CD14-positive monocyte (primary cell): ENCODE data around the gene CCL16. TPM values are rescaled to one million over a fixed set of nuclear protein-coding genes. Genes with fewer than 3 reads are reported as not detected.

Experiments
- DNase-seq, 3 donors: peaks; one replicate each; pipeline ENCODE4 v3.0.0-alpha.2; 2011 to 2022
- H2AFZ ChIP-seq: 2 replicates; pipeline ENCODE4 v1.6.0; 2012; ENCODE audit warnings: mild to moderate bottlenecking, low read depth, low read length, inconsistent platforms; ENCODE audit not compliant: insufficient read depth, poor library complexity, severe bottlenecking
- H3K27ac ChIP-seq, 2 donors: 1 replicate in 1 of 2; 2 replicates in 1 of 2; pipeline ENCODE4 v1.5.1; 2012 to 2013; ENCODE audit warnings: low read length in 2 of 2, control low read depth in 1 of 2, inconsistent platforms in 1 of 2, low read depth in 1 of 2, mild to moderate bottlenecking in 1 of 2
- H3K27me3 ChIP-seq, 2 donors: one replicate each; pipeline versions ENCODE4 v1.6.0 to v1.6.1; 2011 to 2013; ENCODE audit warnings: low read length in 2 of 2; ENCODE audit not compliant: control insufficient read depth in 2 of 2, insufficient read depth in 2 of 2
- H3K36me3 ChIP-seq, 2 donors: replicated peaks in 1 of 2; 1 replicate in 1 of 2; 2 replicates in 1 of 2; pipeline versions ENCODE4 v1.5.1 to v1.6.1; 2012 to 2013; ENCODE audit warnings: low read length in 2 of 2, control low read depth in 1 of 2, inconsistent platforms in 1 of 2, mild to moderate bottlenecking in 1 of 2; ENCODE audit not compliant: insufficient read depth in 2 of 2, control insufficient read depth in 1 of 2
- H3K4me1 ChIP-seq, 2 donors: 1 replicate in 1 of 2; 2 replicates in 1 of 2; pipeline versions ENCODE4 v1.5.1 to v1.6.1; 2012 to 2013; ENCODE audit warnings: low read length in 2 of 2, control low read depth in 1 of 2, inconsistent platforms in 1 of 2, mild to moderate bottlenecking in 1 of 2, moderate library complexity in 1 of 2; ENCODE audit not compliant: insufficient read depth in 2 of 2, control insufficient read depth in 1 of 2
- H3K4me2 ChIP-seq: replicated peaks from 2 replicates; pipeline ENCODE3; 2012; ENCODE audit warnings: low read length, moderate library complexity, mild to moderate bottlenecking; ENCODE audit not compliant: poor library complexity, severe bottlenecking; ENCODE audit errors: extremely low read depth
- H3K4me3 ChIP-seq, 3 experiments: fragments of 200-600 bp in 1 of 3; sonication (generic) in 1 of 3; replicated peaks in 1 of 3; 1 replicate in 2 of 3; 2 replicates in 1 of 3; pipeline ENCODE4 v1.5.1; 2011 to 2013; ENCODE audit warnings: low read length in 3 of 3, mild to moderate bottlenecking in 3 of 3, control low read depth in 2 of 3, low read depth in 2 of 3, inconsistent platforms in 1 of 3, moderate library complexity in 1 of 3
- H3K79me2 ChIP-seq: 2 replicates; pipeline ENCODE4 v1.6.0; 2012; ENCODE audit warnings: mild to moderate bottlenecking, control low read depth, inconsistent platforms, low read length, moderate library complexity; ENCODE audit not compliant: insufficient read depth
- H3K9ac ChIP-seq: 2 replicates; pipeline ENCODE4 v1.6.0; 2017; ENCODE audit warnings: low read length, mild to moderate bottlenecking; ENCODE audit not compliant: insufficient read depth, poor library complexity, severe bottlenecking
- H3K9me3 ChIP-seq, 2 donors: replicated peaks in 1 of 2; 1 replicate in 1 of 2; 2 replicates in 1 of 2; pipeline versions ENCODE4 v1.5.1 to v1.6.1; 2012 to 2013; ENCODE audit warnings: low read length in 2 of 2, control low read depth in 1 of 2; ENCODE audit not compliant: control insufficient read depth in 1 of 2, insufficient read depth in 1 of 2
- H4K20me1 ChIP-seq: 2 replicates; pipeline ENCODE4 v1.6.0; 2012; ENCODE audit warnings: mild to moderate bottlenecking, low read length, control low read depth, moderate library complexity; ENCODE audit not compliant: insufficient read depth
- H3K27ac Mint-ChIP-seq, 7 donors: one replicate each; pipeline ENCODE4 v1.8.0; 2020; ENCODE audit warnings: mild to moderate bottlenecking in 7 of 7, mixed read lengths in 7 of 7, moderate library complexity in 6 of 7, inconsistent platforms in 2 of 7
- H3K27me3 Mint-ChIP-seq, 3 donors: one replicate each; pipeline ENCODE4 v1.8.0; 2021 to 2022; ENCODE audit warnings: low read depth in 3 of 3, mild to moderate bottlenecking in 3 of 3, mixed read lengths in 3 of 3, moderate library complexity in 3 of 3, inconsistent platforms in 1 of 3
- H3K36me3 Mint-ChIP-seq, 2 donors: one replicate each; pipeline ENCODE4 v1.8.0; 2020; ENCODE audit warnings: mixed read lengths in 2 of 2, inconsistent platforms in 1 of 2, mild to moderate bottlenecking in 1 of 2
- H3K4me1 Mint-ChIP-seq: one replicate; pipeline ENCODE4 v1.8.0; 2020; ENCODE audit warnings: mild to moderate bottlenecking, mixed read lengths
- H3K4me3 Mint-ChIP-seq, 2 donors: one replicate each; pipeline ENCODE4 v1.8.0; 2020; ENCODE audit warnings: mild to moderate bottlenecking in 2 of 2, mixed read lengths in 2 of 2, moderate library complexity in 1 of 2
- H3K9me3 Mint-ChIP-seq, 7 donors: one replicate each; pipeline ENCODE4 v1.8.0; 2020 to 2022; ENCODE audit warnings: mixed read lengths in 7 of 7, mild to moderate bottlenecking in 6 of 7, moderate library complexity in 6 of 7, inconsistent platforms in 2 of 7
- WGBS: methylation state at CpG from one replicate; pipeline ENCODE4 v1.1.5; 2013; ENCODE audit warnings: missing lambda C conversion rate; ENCODE audit not compliant: insufficient coverage; 5-methylcytosine and 5-hydroxymethylcytosine counted together
- intact Hi-C, 2 donors: fragments of 100-400 bp; cut with micrococcal nuclease; formaldehyde crosslinking; loops; one replicate each; pipeline versions ENCODE4 v1.15.0 to v1.15.1; 2023
- polyA plus RNA-seq, 3 donors: library from polyadenylated mRNA; depleted of rRNA in 1 of 3; unstranded in 2 of 3; stranded (reverse) in 1 of 3; fragments of 300-500 nt in 2 of 3; fragments of >200 nt in 1 of 3; fragmentation: Illumina TruSeq in 2 of 3; gene quantifications; 1 replicate in 2 of 3; 2 replicates in 1 of 3; pipeline ENCODE4 v1.2.3, GENCODE V29; 2012 to 2021
- TF ChIP-seq, protein P1 (sequence below): fragments of 200-600 bp; IDR thresholded peaks from one replicate; pipeline ENCODE4 v1.8.0; 2022; ENCODE audit warnings: antibody characterized with exemption, mild to moderate bottlenecking

Gene CCL16
- polyA plus RNA-seq, 3 donors, result not detected

DNA sequence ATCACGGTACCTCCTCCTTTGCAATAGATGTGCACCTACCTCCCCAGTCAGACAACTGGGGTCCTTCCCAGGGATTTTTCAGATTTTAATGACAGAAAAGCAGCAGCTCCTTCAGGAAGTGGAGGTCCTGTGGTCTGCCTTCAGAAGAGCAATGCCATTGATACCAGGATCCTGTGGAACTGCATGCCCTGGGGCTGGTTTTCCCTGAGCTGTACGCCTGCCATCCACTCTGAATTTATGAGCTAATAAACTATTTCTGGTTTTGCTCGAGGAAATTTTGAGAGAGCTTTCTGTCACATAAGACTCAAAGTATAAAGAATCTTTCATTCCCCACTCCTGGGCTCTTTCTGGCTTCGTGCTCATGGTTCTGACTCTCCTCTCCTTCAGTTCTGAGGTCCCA is 46.5 kb upstream of the CCL16 start:
- TF ChIP-seq, protein P1, sequence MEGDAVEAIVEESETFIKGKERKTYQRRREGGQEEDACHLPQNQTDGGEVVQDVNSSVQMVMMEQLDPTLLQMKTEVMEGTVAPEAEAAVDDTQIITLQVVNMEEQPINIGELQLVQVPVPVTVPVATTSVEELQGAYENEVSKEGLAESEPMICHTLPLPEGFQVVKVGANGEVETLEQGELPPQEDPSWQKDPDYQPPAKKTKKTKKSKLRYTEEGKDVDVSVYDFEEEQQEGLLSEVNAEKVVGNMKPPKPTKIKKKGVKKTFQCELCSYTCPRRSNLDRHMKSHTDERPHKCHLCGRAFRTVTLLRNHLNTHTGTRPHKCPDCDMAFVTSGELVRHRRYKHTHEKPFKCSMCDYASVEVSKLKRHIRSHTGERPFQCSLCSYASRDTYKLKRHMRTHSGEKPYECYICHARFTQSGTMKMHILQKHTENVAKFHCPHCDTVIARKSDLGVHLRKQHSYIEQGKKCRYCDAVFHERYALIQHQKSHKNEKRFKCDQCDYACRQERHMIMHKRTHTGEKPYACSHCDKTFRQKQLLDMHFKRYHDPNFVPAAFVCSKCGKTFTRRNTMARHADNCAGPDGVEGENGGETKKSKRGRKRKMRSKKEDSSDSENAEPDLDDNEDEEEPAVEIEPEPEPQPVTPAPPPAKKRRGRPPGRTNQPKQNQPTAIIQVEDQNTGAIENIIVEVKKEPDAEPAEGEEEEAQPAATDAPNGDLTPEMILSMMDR, result no peak
- H3K27ac Mint-ChIP-seq, result no peak overlapping the region

DNA sequence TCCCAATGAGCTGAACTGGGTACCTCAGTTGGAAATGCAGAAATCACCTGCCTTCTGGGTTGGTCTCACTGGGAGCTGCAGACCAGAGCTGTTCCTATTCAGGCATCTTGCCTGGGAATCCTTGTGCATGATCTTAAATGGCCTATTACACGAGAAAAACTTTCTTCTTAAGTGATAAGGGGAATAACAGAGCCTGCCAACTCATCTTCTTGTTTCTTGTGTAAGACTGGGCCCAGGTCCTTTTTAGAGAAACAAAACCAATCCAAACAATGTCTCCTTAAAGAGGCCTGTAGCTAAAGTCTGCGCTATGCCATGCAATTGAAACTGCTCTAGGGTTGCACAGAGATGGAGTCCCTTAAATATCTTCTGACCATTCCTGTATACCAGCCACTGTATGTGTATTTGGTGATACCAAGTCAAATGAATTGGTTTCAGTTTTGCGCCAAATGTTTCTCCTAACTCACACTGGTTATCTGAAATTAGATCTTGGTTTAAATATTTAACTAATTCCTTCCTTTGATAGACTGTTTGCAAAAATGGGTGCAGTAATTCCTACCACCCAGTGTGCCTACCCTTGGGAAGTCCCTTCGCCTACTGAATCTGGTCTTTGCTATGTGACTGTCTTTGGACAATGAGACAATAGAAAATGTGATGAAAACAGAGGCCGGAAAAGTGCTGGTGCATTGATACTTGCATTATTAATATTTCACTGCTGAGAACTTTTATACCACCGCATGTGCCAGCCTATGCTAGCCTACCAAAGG is 43.0 kb upstream of the CCL16 start:
- H3K79me2 ChIP-seq, result no peaks in the 10 kb centered on the region
- WGBS, result 100% methylated on average over 1 of the region's 6 CpGs
- no peak overlapping the region for H3K4me3 ChIP-seq
- H3K4me2 ChIP-seq, result no peak overlapping the region
- peak in 1 of 3 donors; percentile 42 for DNase-seq
- peaks cover 20% of the 10 kb centered on the region for H3K4me1 Mint-ChIP-seq
- peaks cover 0 to 15% (median 9%) of the 10 kb centered on the region in 7 donors for H3K9me3 Mint-ChIP-seq
- H3K4me3 Mint-ChIP-seq, result no peak overlapping the region
- H3K4me1 ChIP-seq, result peaks cover 5 to 9% of the 10 kb centered on the region in 2 donors
- H3K36me3 ChIP-seq, result no peaks in the 10 kb centered on the region
- H3K27me3 Mint-ChIP-seq, result peaks cover 0 to 4% (median 3%) of the 10 kb centered on the region in 3 donors
- peaks cover 0 to 9% of the 10 kb centered on the region in 2 donors for H3K9me3 ChIP-seq
- no peaks in the 10 kb centered on the region for H3K36me3 Mint-ChIP-seq
- H3K27me3 ChIP-seq, result no peaks in the 10 kb centered on the region
- H3K27ac Mint-ChIP-seq, result peak overlapping the region in 1 of 7 donors; percentile 52
- no peak overlapping the region for H3K27ac ChIP-seq
- no peaks in the 10 kb centered on the region for H4K20me1 ChIP-seq
- no peak overlapping the region for H3K9ac ChIP-seq
- TF ChIP-seq, protein P1, result no peak
- intact Hi-C loops, result no loop called here
- no peak overlapping the region for H2AFZ ChIP-seq

More for the DNA sequence above, 46.5 kb upstream of the CCL16 start:
- no peaks in the 10 kb centered on the region for H3K79me2 ChIP-seq
- peaks cover 26% of the 10 kb centered on the region for H3K4me1 Mint-ChIP-seq
- no peak overlapping the region for H3K4me2 ChIP-seq
- H3K9me3 Mint-ChIP-seq, result peaks cover 3 to 10% (median 5%) of the 10 kb centered on the region in 7 donors
- no peaks in the 10 kb centered on the region for H3K36me3 ChIP-seq
- H3K4me1 ChIP-seq, result peaks cover 4 to 15% of the 10 kb centered on the region in 2 donors
- no peaks in the 10 kb centered on the region for H3K36me3 Mint-ChIP-seq
- H3K9me3 ChIP-seq, result peaks cover 0 to 6% of the 10 kb centered on the region in 2 donors
- intact Hi-C loops, result no loop called here
- H3K4me3 Mint-ChIP-seq, result no peak overlapping the region
- H4K20me1 ChIP-seq, result no peaks in the 10 kb centered on the region
- H3K27me3 ChIP-seq, result no peaks in the 10 kb centered on the region
- H3K9ac ChIP-seq, result no peak overlapping the region
- H2AFZ ChIP-seq, result no peak overlapping the region
- H3K27ac ChIP-seq, result no peak overlapping the region
- WGBS, result 70% methylated on average over 4 of the region's 4 CpGs
- DNase-seq, result no peak
- peaks cover 0 to 4% (median 4%) of the 10 kb centered on the region in 3 donors for H3K27me3 Mint-ChIP-seq
- H3K4me3 ChIP-seq, result no peak overlapping the region
